C4-2B (cell line): ENCODE data around the gene NABP2.

Experiments used
- ZFX ChIP-seq: fragments of 450-650 bp; IDR thresholded peaks from 2 replicates; pipeline ENCODE4 v1.6.1; 2017
- TF ChIP-seq, protein P1 (sequence below): fragments of 450-650 bp; conservative IDR thresholded peaks from 2 replicates; pipeline ENCODE4 v1.5.1; 2017; ENCODE audit warnings: mild to moderate bottlenecking

GRCh38 chr12:56271031-56271430, 46.9 kb downstream of the NABP2 start:
- TF ChIP-seq, protein P1, sequence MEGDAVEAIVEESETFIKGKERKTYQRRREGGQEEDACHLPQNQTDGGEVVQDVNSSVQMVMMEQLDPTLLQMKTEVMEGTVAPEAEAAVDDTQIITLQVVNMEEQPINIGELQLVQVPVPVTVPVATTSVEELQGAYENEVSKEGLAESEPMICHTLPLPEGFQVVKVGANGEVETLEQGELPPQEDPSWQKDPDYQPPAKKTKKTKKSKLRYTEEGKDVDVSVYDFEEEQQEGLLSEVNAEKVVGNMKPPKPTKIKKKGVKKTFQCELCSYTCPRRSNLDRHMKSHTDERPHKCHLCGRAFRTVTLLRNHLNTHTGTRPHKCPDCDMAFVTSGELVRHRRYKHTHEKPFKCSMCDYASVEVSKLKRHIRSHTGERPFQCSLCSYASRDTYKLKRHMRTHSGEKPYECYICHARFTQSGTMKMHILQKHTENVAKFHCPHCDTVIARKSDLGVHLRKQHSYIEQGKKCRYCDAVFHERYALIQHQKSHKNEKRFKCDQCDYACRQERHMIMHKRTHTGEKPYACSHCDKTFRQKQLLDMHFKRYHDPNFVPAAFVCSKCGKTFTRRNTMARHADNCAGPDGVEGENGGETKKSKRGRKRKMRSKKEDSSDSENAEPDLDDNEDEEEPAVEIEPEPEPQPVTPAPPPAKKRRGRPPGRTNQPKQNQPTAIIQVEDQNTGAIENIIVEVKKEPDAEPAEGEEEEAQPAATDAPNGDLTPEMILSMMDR, result no peak; the same call in 1 of the 2 replicates
- TF ChIP-seq ZFX, result no peak
